ENCODE results near the gene COL18A1.
A peak's percentile ranks its signal among the peaks of the same experiment; 100 is the strongest.

The COL18A1 gene

GRCh38 chr21:45555251-45555556, 150.2 kb downstream of the COL18A1 start:
- Histone ChIP-seq H3K36me3 (replicated peaks; ENCODE audit: low read depth, low read length) (no peaks in the 10 kb centered on the region), H3K9me3 (ENCODE audit: insufficient read depth, low read length) (no peaks in the 10 kb centered on the region), H3K27ac (ENCODE audit: low read length) (no peak overlapping the region), H3K4me3 (ENCODE audit: low read length) (peak overlapping the region; percentile 82), H4K20me1 (ENCODE audit: insufficient read depth, low read length) (no peaks in the 10 kb centered on the region), H3K4me2 (ENCODE audit: low read length) (peak overlapping the region; percentile 95), H3K79me2 (ENCODE audit: low read length) (no peaks in the 10 kb centered on the region), H3K27me3 (ENCODE audit: low read depth, low read length) (0 out of 2 replicates have a peak, but pooled peaks cover 1% of the 10 kb centered on the region), H3K4me1 (ENCODE audit: low read length) (peaks cover 24% of the 10 kb centered on the region), H3K9ac (ENCODE audit: low read length) (0 out of 2 replicates have a peak overlapping the region, but pooled peaks have one; percentile 78), H2AFZ (ENCODE audit: low read depth, low read length) (no peak overlapping the region)
- TF ChIP-seq CTCF (IDR thresholded peaks at IDR 0.05; ENCODE audit: low read depth, low read length) (no peak), EZH2phosphoT487 (IDR thresholded peaks at IDR 0.05; ENCODE audit: low read depth) (no peak)

GRCh38 chr21:45555557-45556301, 150.8 kb downstream of the COL18A1 start:
- Histone ChIP-seq H3K27ac (ENCODE audit: low read length) (no peak overlapping the region), H3K9ac (ENCODE audit: low read length) (peak overlapping the region; percentile 78), H3K9me3 (ENCODE audit: insufficient read depth, low read length) (no peaks in the 10 kb centered on the region), H3K79me2 (ENCODE audit: low read length) (no peaks in the 10 kb centered on the region), H2AFZ (ENCODE audit: low read depth, low read length) (peak overlapping the region; percentile 90; the same call in 1 of the 2 replicates), H3K4me1 (ENCODE audit: low read length) (peaks cover 19% of the 10 kb centered on the region), H3K4me3 (ENCODE audit: low read length) (peak overlapping the region; percentile 82), H3K4me2 (ENCODE audit: low read length) (peak overlapping the region; percentile 95), H3K36me3 (replicated peaks; ENCODE audit: low read depth, low read length) (no peaks in the 10 kb centered on the region), H4K20me1 (ENCODE audit: insufficient read depth, low read length) (no peaks in the 10 kb centered on the region), H3K27me3 (ENCODE audit: low read depth, low read length) (no peaks in the 10 kb centered on the region)
- TF ChIP-seq CTCF (IDR thresholded peaks at IDR 0.05; ENCODE audit: low read depth, low read length) (peak; percentile 68), EZH2phosphoT487 (IDR thresholded peaks at IDR 0.05; ENCODE audit: low read depth) (no peak)

GRCh38 chr21:45556302-45556644, 151.3 kb downstream of the COL18A1 start:
- no peaks in the 10 kb centered on the region for H4K20me1 ChIP-seq (ENCODE audit: insufficient read depth, low read length)
- H3K9me3 ChIP-seq (ENCODE audit: insufficient read depth, low read length), result no peaks in the 10 kb centered on the region
- H3K27me3 ChIP-seq (ENCODE audit: low read depth, low read length), result no peaks in the 10 kb centered on the region
- H3K4me2 ChIP-seq (ENCODE audit: low read length), result peak overlapping the region; percentile 95
- no peaks in the 10 kb centered on the region for H3K79me2 ChIP-seq (ENCODE audit: low read length)
- H3K36me3 ChIP-seq (replicated peaks; ENCODE audit: low read depth, low read length), result no peaks in the 10 kb centered on the region
- H3K27ac ChIP-seq (ENCODE audit: low read length), result no peak overlapping the region
- H2AFZ ChIP-seq (ENCODE audit: low read depth, low read length), result peak overlapping the region; percentile 90; the same call in 1 of the 2 replicates
- TF ChIP-seq EZH2phosphoT487 (IDR thresholded peaks at IDR 0.05; ENCODE audit: low read depth) (no peak), CTCF (IDR thresholded peaks at IDR 0.05; ENCODE audit: low read depth, low read length) (no peak)
- H3K4me3 ChIP-seq (ENCODE audit: low read length), result peak overlapping the region; percentile 82
- H3K4me1 ChIP-seq (ENCODE audit: low read length), result peaks cover 15% of the 10 kb centered on the region
- H3K9ac ChIP-seq (ENCODE audit: low read length), result peak overlapping the region; percentile 78; the same call in 1 of the 2 replicates

GRCh38 chr21:45556645-45557615, 152.0 kb downstream of the COL18A1 start:
- no peaks in the 10 kb centered on the region for H3K79me2 ChIP-seq (ENCODE audit: low read length)
- no peaks in the 10 kb centered on the region for H4K20me1 ChIP-seq (ENCODE audit: insufficient read depth, low read length)
- H3K27me3 ChIP-seq (ENCODE audit: low read depth, low read length), result no peaks in the 10 kb centered on the region
- H3K27ac ChIP-seq (ENCODE audit: low read length), result no peak overlapping the region
- no peaks in the 10 kb centered on the region for H3K9me3 ChIP-seq (ENCODE audit: insufficient read depth, low read length)
- H3K4me2 ChIP-seq (ENCODE audit: low read length), result peak overlapping the region; percentile 95
- H3K9ac ChIP-seq (ENCODE audit: low read length), result no peak overlapping the region
- peaks cover 8% of the 10 kb centered on the region for H3K4me1 ChIP-seq (ENCODE audit: low read length)
- no peaks in the 10 kb centered on the region for H3K36me3 ChIP-seq (replicated peaks; ENCODE audit: low read depth, low read length)
- TF ChIP-seq EZH2phosphoT487 (IDR thresholded peaks at IDR 0.05; ENCODE audit: low read depth) (no peak), CTCF (IDR thresholded peaks at IDR 0.05; ENCODE audit: low read depth, low read length) (no peak)
- peak overlapping the region; percentile 82 for H3K4me3 ChIP-seq (ENCODE audit: low read length)
- H2AFZ ChIP-seq (ENCODE audit: low read depth, low read length), result no peak overlapping the region

Measured in OCI-LY3 (cell line).